Lower leg skin (tissue), 3 donors: ENCODE results near the gene TANK.

Source experiments
- POLR2A ChIP-seq, 2 donors: fragments of 450-650 bp; IDR thresholded peaks; one replicate each; pipeline ENCODE4 v1.6.1; 2016 to 2017; ENCODE audit warnings: antibody characterized with exemption in 2 of 2, mild to moderate bottlenecking in 1 of 2, moderate library complexity in 1 of 2
- TF ChIP-seq, protein P1 (sequence below), 3 donors: fragments of 450-650 bp; IDR thresholded peaks; one replicate each; pipeline ENCODE4 v1.5.1; 2016; ENCODE audit warnings: antibody characterized with exemption in 3 of 3, mild to moderate bottlenecking in 3 of 3, moderate library complexity in 2 of 3

DNA sequence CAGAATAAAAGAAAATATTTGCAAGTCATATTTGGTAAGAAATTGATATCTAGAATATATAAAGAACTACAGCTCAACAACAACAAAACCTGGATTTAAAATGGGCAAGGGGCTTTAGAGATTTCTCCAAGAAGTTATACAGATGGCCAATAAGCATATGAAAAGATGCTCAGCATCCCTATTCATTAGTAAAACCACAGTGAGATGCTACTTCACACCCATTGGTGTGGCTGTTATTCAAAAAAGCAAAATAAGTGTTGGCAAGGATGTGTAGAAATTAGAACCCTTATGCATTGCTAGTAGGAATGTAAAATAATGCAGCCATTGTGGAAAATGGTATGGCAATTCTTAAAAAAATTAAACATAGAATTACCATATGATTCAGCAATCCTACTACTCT, 29.8 kb downstream of the TANK start:
- TF ChIP-seq, protein P1, sequence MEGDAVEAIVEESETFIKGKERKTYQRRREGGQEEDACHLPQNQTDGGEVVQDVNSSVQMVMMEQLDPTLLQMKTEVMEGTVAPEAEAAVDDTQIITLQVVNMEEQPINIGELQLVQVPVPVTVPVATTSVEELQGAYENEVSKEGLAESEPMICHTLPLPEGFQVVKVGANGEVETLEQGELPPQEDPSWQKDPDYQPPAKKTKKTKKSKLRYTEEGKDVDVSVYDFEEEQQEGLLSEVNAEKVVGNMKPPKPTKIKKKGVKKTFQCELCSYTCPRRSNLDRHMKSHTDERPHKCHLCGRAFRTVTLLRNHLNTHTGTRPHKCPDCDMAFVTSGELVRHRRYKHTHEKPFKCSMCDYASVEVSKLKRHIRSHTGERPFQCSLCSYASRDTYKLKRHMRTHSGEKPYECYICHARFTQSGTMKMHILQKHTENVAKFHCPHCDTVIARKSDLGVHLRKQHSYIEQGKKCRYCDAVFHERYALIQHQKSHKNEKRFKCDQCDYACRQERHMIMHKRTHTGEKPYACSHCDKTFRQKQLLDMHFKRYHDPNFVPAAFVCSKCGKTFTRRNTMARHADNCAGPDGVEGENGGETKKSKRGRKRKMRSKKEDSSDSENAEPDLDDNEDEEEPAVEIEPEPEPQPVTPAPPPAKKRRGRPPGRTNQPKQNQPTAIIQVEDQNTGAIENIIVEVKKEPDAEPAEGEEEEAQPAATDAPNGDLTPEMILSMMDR (IDR thresholded peaks at IDR 0.05): no peak
- no peak for TF ChIP-seq POLR2A (IDR thresholded peaks at IDR 0.05)
